ENCODE results near the gene P2RY8. TPM values are rescaled to one million over a fixed set of nuclear protein-coding genes. Genes with fewer than 3 reads are reported as not detected.

The P2RY8 gene
- total RNA-seq, 2 donors from 2014 or later, result 131 to 141 TPM

DNA sequence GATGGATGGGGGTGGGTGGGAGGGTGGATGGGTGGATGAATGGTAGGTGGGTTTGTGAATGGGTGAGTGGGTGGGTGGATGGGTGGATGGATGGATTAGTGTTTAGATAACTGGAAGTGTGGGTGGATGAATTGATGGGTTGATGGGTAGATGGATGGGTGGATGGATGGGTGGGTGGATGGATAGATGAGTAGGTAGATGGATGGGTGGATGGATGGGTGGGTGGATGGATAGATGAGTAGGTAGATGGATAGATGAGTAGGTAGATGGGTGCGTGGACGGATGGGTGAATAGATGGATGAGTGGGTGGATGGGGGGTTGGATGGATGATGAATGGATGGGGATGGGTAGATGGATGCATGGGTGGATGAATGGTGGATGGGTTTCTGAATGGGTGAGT, 64.0 kb downstream of the P2RY8 start:
- no peak for DNase-seq
- ATAC-seq, result no peak
- H3K36me3 Mint-ChIP-seq (ENCODE audit: low read depth), result peaks cover 33% of the 10 kb centered on the region
- no peaks in the 10 kb centered on the region for H3K27me3 Mint-ChIP-seq
- no peaks in the 10 kb centered on the region for H3K9me3 ChIP-seq (ENCODE audit: control insufficient read depth, low read length, poor library complexity, severe bottlenecking)
- H3K4me1 Mint-ChIP-seq, result peaks cover 49% of the 10 kb centered on the region
- H3K27ac Mint-ChIP-seq, result no peak overlapping the region
- peak overlapping the region; percentile 37 for H3K4me3 Mint-ChIP-seq

DNA sequence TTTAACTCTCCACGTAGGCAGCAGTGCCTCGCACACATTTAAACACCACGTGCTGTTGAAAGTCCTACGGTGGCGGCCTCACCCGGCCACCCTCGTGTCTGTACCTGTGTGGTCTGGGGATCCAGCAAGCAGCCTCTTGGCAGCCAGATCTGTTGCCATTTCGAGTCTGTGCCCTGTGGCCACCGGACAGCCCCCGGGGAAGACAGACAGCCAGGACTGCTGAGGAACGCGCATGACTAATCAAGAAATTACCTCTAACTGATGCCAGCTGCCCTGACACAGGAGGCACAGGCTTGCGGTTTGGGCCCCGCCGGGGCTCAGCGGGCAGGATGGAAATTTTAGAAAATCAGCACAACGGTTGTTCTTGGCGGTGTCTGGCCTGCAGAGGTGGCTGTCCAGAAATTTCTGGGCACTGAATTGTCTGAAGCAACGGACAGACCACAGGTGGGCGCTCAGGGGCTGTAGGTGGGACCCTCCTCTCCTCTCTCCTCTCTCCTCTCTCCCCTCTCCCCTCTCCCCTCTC, 68.7 kb downstream of the P2RY8 start:
- H3K27me3 Mint-ChIP-seq, result no peaks in the 10 kb centered on the region
- peaks cover 14% of the 10 kb centered on the region for H3K36me3 Mint-ChIP-seq (ENCODE audit: low read depth)
- H3K4me3 Mint-ChIP-seq, result peak overlapping the region; percentile 74
- peak; percentile 62 for ATAC-seq
- DNase-seq, result peak; percentile 56 to 75 (median 62)
- peaks cover 67% of the 10 kb centered on the region for H3K4me1 Mint-ChIP-seq
- no peaks in the 10 kb centered on the region for H3K9me3 ChIP-seq (ENCODE audit: control insufficient read depth, low read length, poor library complexity, severe bottlenecking)
- H3K27ac Mint-ChIP-seq, result no peak overlapping the region

DNA sequence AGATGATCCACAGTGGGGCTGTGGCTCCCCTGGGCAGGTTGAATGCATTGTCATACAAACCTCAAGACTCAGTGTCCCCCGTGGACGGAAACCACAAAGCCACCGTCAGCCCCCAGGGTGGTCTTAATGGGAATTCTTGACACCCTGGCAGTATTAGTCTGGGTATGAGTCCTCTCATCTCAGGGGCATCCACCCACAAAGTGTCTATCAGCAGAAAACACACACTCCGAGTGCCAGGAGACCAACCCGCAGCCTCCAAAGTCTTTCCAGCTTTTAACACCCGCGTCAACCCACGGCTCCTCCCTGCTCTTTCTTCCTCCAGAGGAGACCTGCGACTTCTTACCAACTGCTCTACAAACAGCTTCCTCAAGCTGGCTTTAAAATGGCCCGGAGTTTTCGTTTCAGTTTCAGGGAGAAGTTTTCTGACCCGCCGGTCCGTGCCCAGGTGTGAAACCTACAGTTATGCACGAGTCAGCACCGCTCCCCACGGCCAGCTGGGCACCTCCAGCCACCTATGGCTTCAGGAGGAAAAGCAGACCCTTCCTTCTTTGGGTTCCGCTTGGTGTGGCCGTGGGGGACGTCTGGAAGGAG, 69.9 kb downstream of the P2RY8 start:
- Mint-ChIP-seq H3K36me3 (ENCODE audit: low read depth) (peaks cover 8% of the 10 kb centered on the region), H3K27ac (no peak overlapping the region), H3K4me3 (peak overlapping the region; percentile 87), H3K27me3 (no peaks in the 10 kb centered on the region), H3K4me1 (peaks cover 68% of the 10 kb centered on the region)
- H3K9me3 ChIP-seq (ENCODE audit: control insufficient read depth, low read length, poor library complexity, severe bottlenecking), result no peaks in the 10 kb centered on the region
- DNase-seq (no peak), ATAC-seq (peak; percentile 3)

DNA sequence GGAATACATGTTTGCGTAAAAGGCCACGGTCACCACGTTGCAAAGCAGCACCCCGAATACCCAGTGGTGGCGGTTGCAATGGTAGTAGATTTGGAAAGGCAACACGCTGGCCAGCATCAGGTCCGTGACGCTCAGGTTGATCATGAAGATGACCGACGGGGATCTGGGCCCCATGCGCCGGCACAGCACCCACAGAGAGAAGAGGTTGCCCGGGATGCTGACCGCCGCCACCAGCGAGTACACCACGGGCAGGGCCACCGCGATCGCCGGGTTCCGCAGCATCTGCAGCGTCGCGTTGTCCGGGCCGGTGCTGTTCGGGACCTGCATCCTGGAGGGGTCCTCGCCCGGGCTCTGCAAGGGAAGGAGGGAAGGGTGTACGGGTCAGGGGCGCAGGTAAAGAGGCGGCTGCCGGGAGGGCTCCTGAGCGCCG, 70.7 kb downstream of the P2RY8 start:
- ATAC-seq (no peak), DNase-seq (no peak)
- H3K27ac Mint-ChIP-seq, result no peak overlapping the region
- no peaks in the 10 kb centered on the region for H3K9me3 ChIP-seq (ENCODE audit: control insufficient read depth, low read length, poor library complexity, severe bottlenecking)
- peaks cover 5% of the 10 kb centered on the region for H3K36me3 Mint-ChIP-seq (ENCODE audit: low read depth)
- peak overlapping the region; percentile 87 for H3K4me3 Mint-ChIP-seq
- H3K27me3 Mint-ChIP-seq, result no peaks in the 10 kb centered on the region
- H3K4me1 Mint-ChIP-seq, result peaks cover 61% of the 10 kb centered on the region

DNA sequence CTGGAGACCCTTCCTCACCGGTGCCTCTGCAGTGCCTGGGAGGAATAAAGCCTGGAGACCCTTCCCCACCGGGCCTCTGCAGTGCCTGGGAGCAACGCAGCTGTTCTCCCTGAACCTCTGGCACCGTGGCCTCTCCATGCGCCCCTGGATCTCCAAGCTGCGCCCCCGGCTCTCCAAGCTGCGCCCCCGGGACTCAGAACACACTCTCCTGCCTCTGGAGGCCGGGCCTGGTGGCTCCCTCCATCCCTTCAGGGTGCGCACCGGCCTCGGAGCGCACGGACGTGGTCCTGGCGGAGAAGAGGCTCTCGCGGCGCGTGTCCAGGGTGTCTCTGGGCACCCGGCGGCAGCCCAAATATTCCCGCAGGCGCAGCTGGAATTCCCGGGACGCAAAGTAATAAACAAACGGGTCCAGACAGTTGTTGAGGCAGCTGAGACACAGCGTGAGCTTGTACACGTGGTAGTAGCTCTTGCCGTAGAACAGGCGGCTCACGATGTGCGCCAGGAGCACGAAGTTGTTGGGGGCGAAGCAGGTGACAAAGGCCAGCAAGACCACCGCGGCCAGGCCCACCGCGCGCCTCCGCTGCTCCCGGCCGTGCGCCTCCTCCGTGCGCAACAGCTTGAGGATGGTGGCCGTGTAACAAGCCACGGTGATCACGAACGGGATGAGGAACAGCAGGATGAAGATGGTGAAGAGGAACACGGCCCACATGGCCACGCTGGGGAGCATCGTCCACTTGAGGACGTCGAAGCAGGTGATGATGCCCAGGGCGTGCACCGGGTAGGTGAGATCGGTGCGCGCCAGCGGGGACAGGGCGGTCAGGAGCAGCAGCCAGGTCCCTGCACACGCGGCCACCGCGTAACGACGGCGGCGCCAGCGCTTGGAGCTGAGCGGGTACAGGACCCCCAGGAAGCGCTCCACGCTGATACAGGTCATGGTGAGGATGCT, 71.4 kb downstream of the P2RY8 start:
- Mint-ChIP-seq H3K36me3 (ENCODE audit: low read depth) (peaks cover 5% of the 10 kb centered on the region), H3K4me3 (peak overlapping the region; percentile 90), H3K27ac (no peak overlapping the region), H3K27me3 (no peaks in the 10 kb centered on the region), H3K4me1 (peaks cover 61% of the 10 kb centered on the region)
- DNase-seq (no peak), ATAC-seq (no peak)
- no peaks in the 10 kb centered on the region for H3K9me3 ChIP-seq (ENCODE audit: control insufficient read depth, low read length, poor library complexity, severe bottlenecking)

DNA sequence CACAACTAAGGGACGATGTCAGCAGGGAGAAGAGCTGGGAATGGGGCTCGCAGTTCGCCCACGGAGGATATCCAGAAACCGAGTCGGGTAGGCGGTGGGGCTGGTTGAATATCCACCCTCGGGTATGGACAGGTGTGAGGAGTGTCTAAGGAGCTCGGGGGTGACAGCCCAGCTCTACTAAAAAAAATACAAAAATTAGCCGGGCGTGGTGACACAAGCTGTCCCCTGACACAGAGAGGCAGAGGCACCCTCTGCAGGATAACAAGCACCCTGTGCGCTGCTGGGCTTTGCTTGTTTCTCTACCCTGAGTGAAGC, 72.1 kb downstream of the P2RY8 start:
- DNase-seq (no peak), ATAC-seq (no peak)
- H3K4me1 Mint-ChIP-seq, result peaks cover 58% of the 10 kb centered on the region
- no peak overlapping the region for H3K27ac Mint-ChIP-seq
- H3K4me3 Mint-ChIP-seq, result peak overlapping the region; percentile 90
- no peaks in the 10 kb centered on the region for H3K9me3 ChIP-seq (ENCODE audit: control insufficient read depth, low read length, poor library complexity, severe bottlenecking)
- peaks cover 5% of the 10 kb centered on the region for H3K36me3 Mint-ChIP-seq (ENCODE audit: low read depth)
- H3K27me3 Mint-ChIP-seq, result no peaks in the 10 kb centered on the region

DNA sequence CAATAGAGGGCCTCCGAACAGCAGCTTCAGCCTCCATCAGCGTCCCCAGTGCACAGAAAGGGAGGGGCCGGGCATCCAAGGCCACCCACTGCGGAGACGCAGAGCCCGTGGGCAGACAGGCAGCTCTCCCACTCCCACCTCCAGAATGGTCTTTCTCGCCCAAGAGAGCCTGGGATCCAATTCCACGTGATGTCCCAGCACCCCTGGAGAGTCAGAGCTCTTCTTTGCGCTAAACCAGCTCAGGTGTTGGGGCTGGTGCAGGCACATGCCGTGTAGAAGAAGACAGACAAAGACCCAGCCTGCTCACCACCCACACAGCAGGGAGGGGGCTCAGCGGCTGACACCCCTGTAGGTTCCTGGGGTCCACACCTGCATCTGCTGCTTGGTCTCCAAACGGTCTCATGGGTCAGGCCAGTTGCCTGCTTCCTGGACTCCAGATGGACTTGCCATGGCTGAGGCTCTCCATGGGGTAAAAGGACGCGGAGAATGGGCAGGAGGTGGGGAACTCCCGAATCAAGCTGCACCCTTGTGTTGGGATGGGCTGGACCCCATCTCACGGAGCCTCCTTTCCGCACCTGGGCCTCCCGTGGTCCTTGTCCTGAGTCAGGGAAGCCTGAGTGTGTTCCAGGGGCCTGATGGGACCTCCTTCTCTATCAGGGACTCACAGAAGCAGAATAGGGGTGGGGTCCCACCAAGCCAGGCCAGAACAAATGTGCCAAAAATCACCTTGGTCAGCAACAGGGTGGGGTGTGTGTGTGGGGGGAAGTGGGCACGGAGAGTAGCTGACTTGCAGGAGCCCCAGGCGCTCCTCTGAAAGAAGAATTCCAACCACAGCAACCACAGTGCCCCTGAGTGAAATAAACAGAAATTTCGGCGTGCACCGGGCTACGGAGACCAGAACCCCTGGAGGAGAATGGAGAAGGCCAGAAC, 72.7 kb downstream of the P2RY8 start:
- ATAC-seq (no peak), DNase-seq (no peak)
- no peak overlapping the region for H3K27ac Mint-ChIP-seq
- no peaks in the 10 kb centered on the region for H3K9me3 ChIP-seq (ENCODE audit: control insufficient read depth, low read length, poor library complexity, severe bottlenecking)
- peaks cover 5% of the 10 kb centered on the region for H3K36me3 Mint-ChIP-seq (ENCODE audit: low read depth)
- no peaks in the 10 kb centered on the region for H3K27me3 Mint-ChIP-seq
- H3K4me3 Mint-ChIP-seq, result peak overlapping the region; percentile 90
- peaks cover 52% of the 10 kb centered on the region for H3K4me1 Mint-ChIP-seq

DNA sequence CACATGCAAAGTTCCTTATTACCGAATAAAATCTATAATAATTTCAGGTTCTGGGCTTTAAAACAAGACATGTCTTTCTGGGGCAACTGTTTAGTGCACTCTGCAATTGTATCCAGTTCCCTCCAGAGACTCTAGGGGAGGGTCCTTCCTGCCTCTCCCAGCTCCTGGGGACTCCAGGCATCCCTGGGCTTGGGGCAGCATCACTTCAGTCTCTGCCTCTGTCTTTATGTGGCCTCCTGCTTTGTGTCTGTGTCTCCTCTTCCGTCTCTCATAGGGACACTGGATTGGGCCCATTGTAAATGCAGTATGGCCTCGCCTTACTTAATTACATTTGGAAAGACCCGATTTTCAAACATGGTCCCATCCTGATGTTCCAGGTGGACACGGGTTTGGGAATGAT, 73.4 kb downstream of the P2RY8 start:
- Mint-ChIP-seq H3K27me3 (no peaks in the 10 kb centered on the region), H3K27ac (no peak overlapping the region), H3K4me1 (peaks cover 49% of the 10 kb centered on the region), H3K4me3 (peak overlapping the region; percentile 90), H3K36me3 (ENCODE audit: low read depth) (peaks cover 5% of the 10 kb centered on the region)
- DNase-seq (no peak), ATAC-seq (no peak)
- H3K9me3 ChIP-seq (ENCODE audit: control insufficient read depth, low read length, poor library complexity, severe bottlenecking), result no peaks in the 10 kb centered on the region

DNA sequence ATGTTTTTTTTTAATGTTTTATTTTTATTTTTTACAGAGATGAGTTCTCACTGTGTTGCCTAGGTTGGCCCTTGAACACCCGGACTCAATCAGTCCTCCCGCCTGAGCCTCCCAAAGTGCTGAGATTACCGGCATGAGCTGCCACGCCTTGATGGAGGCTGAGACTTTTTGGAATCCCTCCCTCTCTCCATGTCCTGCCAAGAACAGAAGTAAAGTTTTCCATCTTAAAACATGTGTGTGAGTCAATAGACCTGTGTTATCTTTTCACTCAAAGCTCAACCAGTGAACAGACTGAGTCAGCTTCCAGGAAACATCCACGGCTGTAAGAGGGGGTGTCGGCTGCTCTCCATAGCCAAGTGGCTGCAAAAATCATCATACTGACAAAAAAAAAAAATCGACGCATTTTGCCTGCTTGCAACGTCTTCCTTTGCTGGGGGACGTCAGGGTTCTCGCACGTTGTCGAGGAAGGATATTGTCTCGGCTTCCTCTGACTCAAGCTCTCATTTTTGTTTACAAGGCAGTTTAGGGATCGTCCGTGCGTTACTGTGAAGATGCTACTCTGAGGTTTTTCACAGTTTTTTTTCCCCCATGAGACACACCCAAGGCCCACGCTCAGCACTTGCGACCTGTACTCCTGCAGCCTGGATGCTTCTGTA, 74.3 kb downstream of the P2RY8 start:
- Mint-ChIP-seq H3K4me1 (peaks cover 43% of the 10 kb centered on the region), H3K36me3 (ENCODE audit: low read depth) (peaks cover 5% of the 10 kb centered on the region)

DNA sequence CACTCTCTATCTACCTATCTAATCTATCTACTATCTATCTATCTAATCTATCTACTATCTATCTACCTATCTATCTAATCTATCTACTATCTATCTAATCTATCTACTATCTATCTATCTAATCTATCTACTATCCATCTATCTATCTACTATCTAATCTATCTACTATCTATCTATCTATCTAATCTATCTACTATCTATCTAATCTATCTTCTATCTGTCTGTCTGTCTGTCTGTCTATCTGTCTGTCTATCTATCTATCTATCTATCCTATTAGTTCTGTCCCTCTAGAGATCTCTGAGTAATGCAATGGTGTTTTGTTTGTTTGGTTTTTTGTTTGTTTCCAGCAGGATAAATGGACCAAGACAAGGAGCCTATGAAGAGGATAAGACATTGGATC, 74.9 kb downstream of the P2RY8 start:
- peaks cover 5% of the 10 kb centered on the region for H3K36me3 Mint-ChIP-seq (ENCODE audit: low read depth)
- peaks cover 39% of the 10 kb centered on the region for H3K4me1 Mint-ChIP-seq
- H3K9me3 ChIP-seq (ENCODE audit: control insufficient read depth, low read length, poor library complexity, severe bottlenecking), result no peaks in the 10 kb centered on the region
- H3K27me3 Mint-ChIP-seq, result no peaks in the 10 kb centered on the region
- H3K4me3 Mint-ChIP-seq, result no peak overlapping the region
- H3K27ac Mint-ChIP-seq, result no peak overlapping the region
- ATAC-seq (no peak), DNase-seq (no peak)

More for the DNA sequence above, 74.3 kb downstream of the P2RY8 start:
- peak in 2 of 3 donors; percentile 48 to 65 for DNase-seq
- Mint-ChIP-seq H3K27ac (no peak overlapping the region), H3K27me3 (no peaks in the 10 kb centered on the region), H3K4me3 (peak overlapping the region; percentile 63)
- ATAC-seq, result peak; percentile 85
- H3K9me3 ChIP-seq (ENCODE audit: control insufficient read depth, low read length, poor library complexity, severe bottlenecking), result no peaks in the 10 kb centered on the region

DNA sequence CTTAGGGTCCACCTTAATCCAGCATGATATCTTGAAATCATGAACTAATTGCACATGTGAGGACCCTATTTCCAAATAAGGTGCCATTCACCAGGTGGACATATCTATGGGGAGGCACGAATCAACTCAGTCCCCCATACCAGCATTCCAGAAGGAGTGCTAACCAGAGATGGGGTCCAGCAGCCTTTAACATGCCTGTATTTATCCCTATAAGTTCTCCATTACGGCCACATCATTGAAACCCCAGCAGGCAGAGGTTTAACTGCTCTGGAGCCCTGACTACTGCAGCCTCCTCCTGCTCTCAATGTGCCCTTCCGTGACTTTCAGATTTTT, 81.1 kb downstream of the P2RY8 start:
- peaks cover 2% of the 10 kb centered on the region for H3K36me3 Mint-ChIP-seq (ENCODE audit: low read depth)
- H3K9me3 ChIP-seq (ENCODE audit: control insufficient read depth, low read length, poor library complexity, severe bottlenecking), result no peaks in the 10 kb centered on the region
- no peaks in the 10 kb centered on the region for H3K27me3 Mint-ChIP-seq
- H3K4me1 Mint-ChIP-seq, result peaks cover 5% of the 10 kb centered on the region
- no peak overlapping the region for H3K4me3 Mint-ChIP-seq
- H3K27ac Mint-ChIP-seq, result peak overlapping the region; percentile 67
- no peak for DNase-seq
- ATAC-seq, result no peak

DNA sequence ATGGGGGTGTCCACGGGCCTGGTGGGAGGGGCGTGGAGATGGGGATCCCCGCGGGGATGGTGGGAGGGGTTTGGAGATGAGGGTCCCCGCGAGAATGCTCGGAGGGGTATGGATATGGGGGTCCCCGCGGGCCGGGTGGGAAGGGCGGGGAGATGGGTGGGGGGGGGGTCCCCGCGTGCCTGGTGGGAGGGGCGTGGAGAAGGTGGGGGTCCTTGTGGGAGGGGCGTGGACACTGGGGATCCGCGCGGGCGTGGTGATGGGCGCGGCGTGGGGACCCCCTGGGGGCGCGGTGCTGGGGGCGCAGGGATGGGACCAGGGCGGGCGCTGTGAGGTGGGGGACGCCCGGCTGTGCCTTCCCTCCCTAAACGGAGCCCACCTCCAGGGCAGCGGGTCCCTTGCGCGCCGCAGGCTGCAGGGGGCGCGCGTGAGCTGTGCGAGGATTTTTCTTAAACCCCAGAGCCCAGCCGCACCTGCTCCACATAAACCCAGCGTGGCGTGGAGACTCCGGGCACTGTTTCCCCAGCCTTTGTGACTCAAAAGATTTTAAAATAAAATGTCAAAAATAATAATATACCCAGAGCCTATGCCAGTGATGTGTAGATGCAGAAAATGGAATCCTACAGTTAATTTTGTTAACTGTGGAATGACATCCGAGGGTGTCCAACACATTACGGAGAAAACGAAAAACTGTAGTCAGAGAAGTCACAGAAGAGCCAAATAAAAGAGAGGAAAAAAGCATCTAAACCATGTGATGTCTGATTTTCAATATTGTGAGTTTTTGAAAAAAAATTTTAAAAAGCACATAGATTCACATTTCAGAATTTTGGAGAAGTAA, 82.8 kb downstream of the P2RY8 start:
- Mint-ChIP-seq H3K27ac (peak overlapping the region; percentile 55), H3K27me3 (no peaks in the 10 kb centered on the region), H3K36me3 (ENCODE audit: low read depth) (peaks cover 2% of the 10 kb centered on the region), H3K4me3 (peak overlapping the region; percentile 49), H3K4me1 (peaks cover 10% of the 10 kb centered on the region)
- DNase-seq, result peak; percentile 81 to 94 (median 84)
- H3K9me3 ChIP-seq (ENCODE audit: control insufficient read depth, low read length, poor library complexity, severe bottlenecking), result no peaks in the 10 kb centered on the region
- ATAC-seq, result peak; percentile 38
